Measurements from ENCODE around the gene NT5C1B.

DNA sequence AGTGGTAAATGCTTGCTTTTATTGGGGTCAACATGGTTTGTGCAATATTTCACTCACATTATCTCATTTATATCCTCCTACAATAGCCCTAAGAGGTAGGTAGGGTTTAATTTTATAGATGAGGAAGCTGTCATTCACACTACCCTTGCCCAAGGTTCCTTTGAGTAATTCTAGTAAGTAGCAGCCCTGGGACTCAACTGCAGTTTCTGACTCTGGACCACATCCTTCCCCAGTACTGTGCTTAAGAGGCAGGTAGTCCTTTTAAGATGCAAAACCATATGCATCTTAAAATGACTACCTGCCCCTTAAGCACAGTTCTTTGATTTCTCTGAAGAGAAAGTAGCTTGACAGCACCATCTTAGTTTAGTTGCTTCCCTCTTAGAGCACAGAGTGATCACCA, 15.7 kb upstream of the NT5C1B start:
- TF ChIP-seq, protein P1, sequence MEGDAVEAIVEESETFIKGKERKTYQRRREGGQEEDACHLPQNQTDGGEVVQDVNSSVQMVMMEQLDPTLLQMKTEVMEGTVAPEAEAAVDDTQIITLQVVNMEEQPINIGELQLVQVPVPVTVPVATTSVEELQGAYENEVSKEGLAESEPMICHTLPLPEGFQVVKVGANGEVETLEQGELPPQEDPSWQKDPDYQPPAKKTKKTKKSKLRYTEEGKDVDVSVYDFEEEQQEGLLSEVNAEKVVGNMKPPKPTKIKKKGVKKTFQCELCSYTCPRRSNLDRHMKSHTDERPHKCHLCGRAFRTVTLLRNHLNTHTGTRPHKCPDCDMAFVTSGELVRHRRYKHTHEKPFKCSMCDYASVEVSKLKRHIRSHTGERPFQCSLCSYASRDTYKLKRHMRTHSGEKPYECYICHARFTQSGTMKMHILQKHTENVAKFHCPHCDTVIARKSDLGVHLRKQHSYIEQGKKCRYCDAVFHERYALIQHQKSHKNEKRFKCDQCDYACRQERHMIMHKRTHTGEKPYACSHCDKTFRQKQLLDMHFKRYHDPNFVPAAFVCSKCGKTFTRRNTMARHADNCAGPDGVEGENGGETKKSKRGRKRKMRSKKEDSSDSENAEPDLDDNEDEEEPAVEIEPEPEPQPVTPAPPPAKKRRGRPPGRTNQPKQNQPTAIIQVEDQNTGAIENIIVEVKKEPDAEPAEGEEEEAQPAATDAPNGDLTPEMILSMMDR (conservative IDR thresholded peaks at IDR 0.05 in 1 of 2, IDR thresholded peaks at IDR 0.05 in 1 of 2; ENCODE audit: extremely low read depth in 1 of 2, insufficient read depth in 1 of 2, low read depth in 1 of 2, low read length in 2 of 2) = no peak
- TF ChIP-seq EZH2 (IDR thresholded peaks at IDR 0.05; ENCODE audit: borderline replicate concordance, low read length) = no peak

Data from mammary epithelial cell (primary cell).